ENCODE results near the gene NTN5. TPM values are rescaled to one million over a fixed set of nuclear protein-coding genes. Genes with fewer than 3 reads are reported as not detected.

NTN5 gene
- total and polyA plus RNA-seq, 4 donors: 0.10 to 2.3 (median 0.90) TPM

DNA sequence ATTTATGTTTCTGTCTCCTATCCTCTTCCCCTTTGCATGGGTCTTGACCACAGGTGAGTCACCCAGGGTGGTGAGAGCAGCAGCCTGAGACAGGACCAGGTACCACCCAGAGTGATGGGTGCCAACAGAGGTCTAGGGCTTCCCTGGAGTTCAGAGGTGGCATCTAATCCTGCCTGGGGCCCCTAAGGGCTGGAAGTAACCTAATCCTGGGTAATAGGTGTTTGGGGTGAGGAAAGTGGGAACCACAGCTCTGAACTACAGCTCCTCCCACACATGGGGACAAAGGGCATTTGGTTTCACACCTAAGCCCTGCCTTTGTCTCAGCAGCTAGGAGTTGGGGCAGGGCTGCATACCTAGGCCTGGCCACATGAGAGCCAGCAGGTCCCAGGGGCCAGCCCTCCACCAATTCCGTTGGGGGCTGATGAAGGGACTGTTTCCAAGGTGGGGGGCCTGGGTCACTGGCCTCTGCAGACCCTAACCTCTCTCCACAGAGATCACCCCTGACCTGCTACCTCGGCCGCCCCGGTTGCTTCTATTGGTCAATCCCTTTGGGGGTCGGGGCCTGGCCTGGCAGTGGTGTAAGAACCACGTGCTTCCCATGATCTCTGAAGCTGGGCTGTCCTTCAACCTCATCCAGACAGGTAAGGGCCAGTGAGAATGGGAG lies 45.5 kb downstream of the NTN5 start:
- 60% methylated on average over 3 of the region's 6 CpGs for WGBS (ENCODE audit: insufficient coverage)
- Histone ChIP-seq H3K4me1 (ENCODE audit: control insufficient read depth, insufficient read depth, low read length) (peaks cover 57% of the 10 kb centered on the region), H3K27ac (ENCODE audit: low read depth, low read length) (no peak overlapping the region), H3K36me3 (ENCODE audit: control insufficient read depth, insufficient read depth, low read length) (peaks cover 65% of the 10 kb centered on the region), H3K9me3 (ENCODE audit: control insufficient read depth, insufficient read depth, low read length) (no peaks in the 10 kb centered on the region), H3K4me3 (ENCODE audit: low read depth, low read length) (no peak overlapping the region), H3K27me3 (ENCODE audit: control insufficient read depth, insufficient read depth, low read length) (no peaks in the 10 kb centered on the region)
- DNase-seq (ENCODE audit: low read depth in 4 of 6, low spot score in 6 of 6): no peak

DNA sequence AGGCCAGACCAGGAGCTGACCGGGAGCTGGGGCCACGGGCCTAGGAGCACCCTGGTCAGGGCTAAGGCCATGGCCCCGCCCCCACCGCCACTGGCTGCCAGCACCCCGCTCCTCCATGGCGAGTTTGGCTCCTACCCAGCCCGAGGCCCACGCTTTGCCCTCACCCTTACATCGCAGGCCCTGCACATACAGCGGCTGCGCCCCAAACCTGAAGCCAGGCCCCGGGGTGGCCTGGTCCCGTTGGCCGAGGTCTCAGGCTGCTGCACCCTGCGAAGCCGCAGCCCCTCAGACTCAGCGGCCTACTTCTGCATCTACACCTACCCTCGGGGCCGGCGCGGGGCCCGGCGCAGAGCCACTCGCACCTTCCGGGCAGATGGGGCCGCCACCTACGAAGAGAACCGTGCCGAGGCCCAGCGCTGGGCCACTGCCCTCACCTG lies 46.9 kb downstream of the NTN5 start:
- Histone ChIP-seq H3K36me3 (ENCODE audit: control insufficient read depth, insufficient read depth, low read length) (peaks cover 57% of the 10 kb centered on the region), H3K27ac (ENCODE audit: low read depth, low read length) (no peak overlapping the region), H3K4me3 (ENCODE audit: low read depth, low read length) (no peak overlapping the region), H3K9me3 (ENCODE audit: control insufficient read depth, insufficient read depth, low read length) (no peaks in the 10 kb centered on the region), H3K4me1 (ENCODE audit: control insufficient read depth, insufficient read depth, low read length) (peaks cover 54% of the 10 kb centered on the region), H3K27me3 (ENCODE audit: control insufficient read depth, insufficient read depth, low read length) (no peaks in the 10 kb centered on the region)
- 93% methylated on average over 30 of the region's 30 CpGs for WGBS (ENCODE audit: insufficient coverage)
- DNase-seq (ENCODE audit: low read depth in 4 of 6, low spot score in 6 of 6): no peak

DNA sequence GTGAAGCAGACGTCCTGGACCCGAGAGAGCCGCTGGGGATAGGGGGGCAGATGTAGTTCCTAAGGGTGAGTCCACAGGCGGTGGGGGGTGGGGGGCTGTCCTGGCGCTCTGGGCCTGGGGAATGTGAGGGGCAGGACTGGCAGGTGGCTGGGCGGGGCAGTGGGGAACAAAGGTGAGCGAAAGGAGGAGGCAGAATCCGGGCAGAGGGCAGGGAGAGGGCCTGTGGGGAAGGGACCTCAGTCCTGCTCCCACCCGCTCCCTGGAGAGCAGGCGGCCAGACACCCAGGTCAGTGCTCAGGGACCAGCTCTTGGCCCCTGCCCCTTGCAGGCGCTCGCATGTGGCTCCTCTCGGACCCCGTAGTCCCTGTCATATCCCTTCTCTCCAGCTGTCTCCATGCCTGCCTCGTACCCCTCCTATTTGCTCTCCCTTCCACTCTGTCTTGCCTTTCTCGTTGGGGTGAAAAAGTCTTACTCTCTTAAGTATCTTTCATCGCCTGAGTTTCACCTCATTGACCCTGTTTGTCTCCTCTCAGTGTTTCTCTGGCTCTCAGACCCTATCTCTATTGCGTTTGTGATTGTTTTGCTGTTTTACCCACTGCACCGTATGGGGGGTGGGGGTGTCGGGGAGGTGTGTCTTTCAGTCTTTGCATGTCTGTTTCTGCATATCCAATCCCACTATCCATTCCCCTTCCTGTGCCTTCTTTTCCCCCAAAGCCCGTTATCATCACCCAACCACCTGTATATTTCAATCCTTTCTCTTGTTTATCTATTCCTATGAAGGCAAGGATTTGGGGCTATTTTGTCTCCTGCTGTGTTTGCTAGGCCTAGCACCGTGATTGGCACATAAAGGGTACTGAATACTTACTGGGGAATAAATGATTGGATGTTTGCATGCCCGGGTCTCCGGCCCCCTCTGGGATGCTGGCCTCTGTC lies 47.8 kb downstream of the NTN5 start:
- H3K27me3 ChIP-seq (ENCODE audit: control insufficient read depth, insufficient read depth, low read length): no peaks in the 10 kb centered on the region
- peaks cover 49% of the 10 kb centered on the region for H3K36me3 ChIP-seq (ENCODE audit: control insufficient read depth, insufficient read depth, low read length)
- DNase-seq (ENCODE audit: low read depth in 4 of 6, low spot score in 6 of 6): no peak
- peak overlapping the region; percentile 68 for H3K4me3 ChIP-seq (ENCODE audit: low read depth, low read length)
- WGBS (ENCODE audit: insufficient coverage): 37% methylated on average over 17 of the region's 24 CpGs
- H3K4me1 ChIP-seq (ENCODE audit: control insufficient read depth, insufficient read depth, low read length): peaks cover 52% of the 10 kb centered on the region
- H3K27ac ChIP-seq (ENCODE audit: low read depth, low read length): peak overlapping the region; percentile 78
- no peaks in the 10 kb centered on the region for H3K9me3 ChIP-seq (ENCODE audit: control insufficient read depth, insufficient read depth, low read length)

DNA sequence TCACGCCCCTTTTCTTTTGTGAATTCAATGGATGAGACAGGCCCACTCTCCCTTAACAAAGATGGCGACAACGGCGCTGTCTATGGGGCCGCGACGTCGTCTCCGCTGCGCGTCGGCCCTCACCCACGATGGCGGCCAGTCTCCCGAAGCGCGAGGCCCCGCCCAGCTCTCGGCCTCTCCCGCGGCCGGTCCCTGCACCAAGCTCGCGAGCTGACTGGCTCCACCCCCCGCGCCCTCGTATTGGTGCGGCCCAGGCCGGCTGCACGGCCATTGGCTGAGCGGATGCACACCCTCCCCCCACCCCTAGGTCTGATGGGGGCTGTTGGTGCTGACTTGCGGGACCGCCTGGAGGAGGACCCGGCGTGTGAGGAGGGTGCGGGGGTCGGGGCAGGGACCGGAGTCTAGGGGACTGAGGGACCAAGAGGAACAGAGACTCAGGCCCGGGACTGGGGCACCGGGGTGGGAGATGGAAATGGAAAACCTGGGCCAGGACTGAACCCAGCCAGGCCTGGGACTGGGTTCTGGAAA lies 48.7 kb downstream of the NTN5 start:
- Histone ChIP-seq H3K4me3 (ENCODE audit: low read depth, low read length) (peak overlapping the region; percentile 68), H3K36me3 (ENCODE audit: control insufficient read depth, insufficient read depth, low read length) (peaks cover 40% of the 10 kb centered on the region), H3K27ac (ENCODE audit: low read depth, low read length) (peak overlapping the region; percentile 95), H3K9me3 (ENCODE audit: control insufficient read depth, insufficient read depth, low read length) (no peaks in the 10 kb centered on the region), H3K4me1 (ENCODE audit: control insufficient read depth, insufficient read depth, low read length) (peaks cover 49% of the 10 kb centered on the region), H3K27me3 (ENCODE audit: control insufficient read depth, insufficient read depth, low read length) (no peaks in the 10 kb centered on the region)
- peak; percentile 88 to 99 (median 95) for DNase-seq (ENCODE audit: low read depth in 4 of 6, low spot score in 6 of 6)
- WGBS (ENCODE audit: insufficient coverage): 0% methylated on average over 27 of the region's 40 CpGs

DNA sequence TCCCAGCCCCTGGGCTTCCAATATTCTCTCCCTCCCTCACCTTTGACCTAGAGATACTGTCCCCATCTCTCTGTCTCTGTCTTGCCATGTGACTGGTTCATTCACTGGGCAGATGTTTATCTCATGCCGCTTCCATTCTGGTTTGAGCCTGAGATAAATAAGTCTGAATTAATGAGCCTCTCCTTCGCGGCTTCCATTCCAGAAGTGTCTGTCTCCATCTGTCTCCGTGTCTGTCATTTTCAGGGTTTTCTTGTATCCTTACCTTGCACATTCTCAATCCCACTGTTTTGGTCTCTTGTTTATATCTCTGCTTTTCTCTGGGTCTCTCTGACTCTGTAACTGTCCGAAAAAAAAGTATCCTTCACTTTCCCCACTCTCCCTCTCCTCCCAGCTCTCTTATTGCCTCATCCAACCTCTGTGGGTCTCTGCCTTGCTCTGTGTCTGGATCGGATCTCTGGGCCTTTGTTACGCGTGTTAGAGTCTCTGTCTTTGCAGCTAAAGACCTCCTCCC lies 49.2 kb downstream of the NTN5 start:
- Histone ChIP-seq H3K4me3 (ENCODE audit: low read depth, low read length) (peak overlapping the region; percentile 55), H3K27ac (ENCODE audit: low read depth, low read length) (peak overlapping the region; percentile 95), H3K36me3 (ENCODE audit: control insufficient read depth, insufficient read depth, low read length) (peaks cover 34% of the 10 kb centered on the region), H3K4me1 (ENCODE audit: control insufficient read depth, insufficient read depth, low read length) (peaks cover 49% of the 10 kb centered on the region), H3K27me3 (ENCODE audit: control insufficient read depth, insufficient read depth, low read length) (no peaks in the 10 kb centered on the region), H3K9me3 (ENCODE audit: control insufficient read depth, insufficient read depth, low read length) (no peaks in the 10 kb centered on the region)
- DNase-seq (ENCODE audit: low read depth in 4 of 6, low spot score in 6 of 6): no peak
- WGBS (ENCODE audit: insufficient coverage): 9% methylated on average over 8 of the region's 8 CpGs

DNA sequence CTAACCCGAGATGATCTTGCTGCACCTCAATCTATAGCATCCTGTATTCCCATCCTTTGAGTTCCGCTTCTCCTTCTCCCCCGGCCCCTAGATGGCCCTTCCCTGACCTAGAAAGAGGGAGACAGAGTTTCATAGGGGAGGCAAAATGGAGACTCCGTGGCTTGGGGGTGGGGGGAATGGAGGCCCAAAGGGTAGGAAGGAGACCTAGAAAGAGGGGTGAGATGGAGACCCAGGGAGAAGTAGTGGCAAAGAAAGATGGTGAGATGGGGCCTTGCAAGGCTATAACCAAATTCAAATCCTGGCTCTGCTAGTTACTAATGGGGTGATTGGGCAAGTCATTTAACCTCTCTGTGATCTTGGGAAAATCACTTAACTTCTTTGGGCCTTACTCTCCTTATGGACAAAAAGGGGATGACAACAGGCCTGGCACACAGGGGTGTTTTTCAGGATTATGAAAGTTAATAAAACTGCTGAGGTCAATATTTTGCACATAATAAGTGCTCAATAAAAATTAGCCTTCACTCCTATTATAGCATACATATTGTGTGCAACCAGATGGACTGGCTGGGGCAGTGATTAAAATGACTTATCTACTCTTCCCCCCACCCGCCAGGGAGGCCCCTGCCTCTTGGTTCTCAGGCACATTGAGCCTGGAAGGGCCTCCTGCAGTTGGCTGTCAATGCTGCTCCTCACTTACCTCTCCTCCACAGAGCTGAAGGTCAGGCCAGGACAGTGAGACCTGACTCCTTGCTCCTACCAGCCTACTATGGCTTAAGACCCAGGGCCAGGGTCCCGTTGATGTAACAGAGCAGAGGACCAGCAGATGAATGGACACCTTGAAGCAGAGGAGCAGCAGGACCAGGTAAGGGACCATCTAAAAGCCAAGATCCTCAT lies 52.9 kb downstream of the NTN5 start:
- Histone ChIP-seq H3K4me3 (ENCODE audit: low read depth, low read length) (peak overlapping the region; percentile 96), H3K27me3 (ENCODE audit: control insufficient read depth, insufficient read depth, low read length) (no peaks in the 10 kb centered on the region), H3K9me3 (ENCODE audit: control insufficient read depth, insufficient read depth, low read length) (no peaks in the 10 kb centered on the region), H3K36me3 (ENCODE audit: control insufficient read depth, insufficient read depth, low read length) (peaks cover 31% of the 10 kb centered on the region), H3K27ac (ENCODE audit: low read depth, low read length) (peak overlapping the region; percentile 80), H3K4me1 (ENCODE audit: control insufficient read depth, insufficient read depth, low read length) (peaks cover 73% of the 10 kb centered on the region)
- WGBS (ENCODE audit: insufficient coverage): 50% methylated on average over 2 of the region's 6 CpGs
- DNase-seq (ENCODE audit: low read depth in 4 of 6, low spot score in 6 of 6): no peak

DNA sequence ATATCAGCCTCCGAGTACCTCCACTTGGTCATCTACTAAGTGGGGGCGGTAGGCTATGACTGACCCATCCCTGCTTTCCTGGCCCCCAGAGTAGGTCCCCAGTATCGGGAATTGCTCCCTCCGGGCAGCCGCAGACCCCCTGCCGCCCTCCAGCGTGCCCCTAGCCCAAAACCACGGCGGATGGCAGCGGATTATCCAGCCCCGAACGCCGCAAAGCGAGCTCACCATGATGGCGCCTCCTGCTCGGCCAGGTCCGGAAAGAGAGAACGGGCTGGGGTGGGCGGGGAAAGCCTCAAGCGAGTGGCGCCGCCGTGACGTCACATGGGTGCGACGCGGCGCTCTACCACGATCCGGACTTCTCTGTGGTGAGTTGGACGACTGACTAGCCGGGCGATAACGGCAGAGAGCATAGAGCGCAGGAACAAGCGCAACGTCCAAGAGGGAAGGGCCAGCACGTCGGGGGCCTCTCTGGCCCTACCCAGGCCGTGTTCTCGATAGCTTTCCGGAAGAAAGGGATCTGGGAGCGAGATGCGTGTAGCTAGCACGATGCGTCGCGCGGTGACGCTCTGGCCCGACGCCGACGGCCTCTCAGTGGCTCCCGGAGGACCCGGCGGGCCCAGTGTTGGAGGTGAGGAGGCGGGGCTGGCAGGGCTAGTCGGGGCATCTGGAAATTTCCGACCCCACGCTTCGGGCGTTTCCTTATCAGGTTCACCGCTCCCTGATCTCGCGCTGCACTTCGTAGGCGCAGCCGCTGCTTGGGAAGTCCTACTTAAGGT lies 53.7 kb downstream of the NTN5 start, which contains the start of the genes RPL18 and SPHK2:
TSS of gene RPL18 (minus strand) at position 263 of the 776 bp plus-strand sequence. CDS start at position 228, 35 bp downstream.
TSS of gene SPHK2 (plus strand) at position 591 of the 776 bp plus-strand sequence. CDS start 1,009 bp downstream, outside the sequence.
- 0% methylated on average over 69 of the region's 69 CpGs for WGBS (ENCODE audit: insufficient coverage)
- Histone ChIP-seq H3K9me3 (ENCODE audit: control insufficient read depth, insufficient read depth, low read length) (no peaks in the 10 kb centered on the region), H3K4me3 (ENCODE audit: low read depth, low read length) (peak within 1 kb of the TSS; percentile 96), H3K4me1 (ENCODE audit: control insufficient read depth, insufficient read depth, low read length) (peaks cover 69% of the 10 kb centered on the region), H3K36me3 (ENCODE audit: control insufficient read depth, insufficient read depth, low read length) (peaks cover 36% of the 10 kb centered on the region), H3K27ac (ENCODE audit: low read depth, low read length) (peak within 1 kb of the TSS; percentile 80), H3K27me3 (ENCODE audit: control insufficient read depth, insufficient read depth, low read length) (no peaks in the 10 kb centered on the region)
- peak; percentile 94 to 100 (median 98) for DNase-seq (ENCODE audit: low read depth in 4 of 6, low spot score in 6 of 6)

DNA sequence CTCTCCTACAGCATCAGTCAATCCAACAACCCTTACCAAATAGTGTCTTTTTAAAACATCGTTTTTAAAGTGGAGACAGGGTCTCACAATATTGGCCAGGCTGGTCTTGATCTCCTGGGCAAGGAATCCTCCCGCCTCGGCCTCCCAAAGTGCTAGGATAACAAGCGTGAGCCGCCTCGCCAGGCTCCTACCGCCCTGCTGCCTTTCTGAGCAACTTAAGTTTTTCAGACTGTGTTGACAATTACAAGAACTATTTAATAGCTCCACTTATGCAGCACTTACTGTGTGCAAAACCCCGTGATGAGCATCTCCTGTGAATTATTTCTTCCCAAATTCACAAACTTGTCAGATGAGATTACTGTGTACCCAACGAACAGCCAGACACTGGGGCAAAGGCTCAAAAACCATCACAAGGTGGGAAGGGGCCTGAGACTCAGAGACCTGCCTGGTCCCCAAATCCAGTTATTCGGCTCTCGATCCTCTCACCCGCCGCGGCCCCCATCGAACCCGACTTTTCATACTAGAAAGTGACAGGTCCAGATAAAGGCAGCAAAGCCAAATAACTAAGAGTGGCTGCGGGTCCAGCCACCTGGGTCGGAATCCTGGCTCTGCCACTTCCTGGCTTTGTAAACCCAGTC lies 54.4 kb downstream of the NTN5 start:
- WGBS (ENCODE audit: insufficient coverage): under 1% methylated on average over 18 of the region's 18 CpGs

More for the DNA sequence above, 54.4 kb downstream of the NTN5 start:
- peak overlapping the region; percentile 80 for H3K27ac ChIP-seq (ENCODE audit: low read depth, low read length)
- peak overlapping the region; percentile 96 for H3K4me3 ChIP-seq (ENCODE audit: low read depth, low read length)
- DNase-seq (ENCODE audit: low read depth in 4 of 6, low spot score in 6 of 6): no peak
- no peaks in the 10 kb centered on the region for H3K9me3 ChIP-seq (ENCODE audit: control insufficient read depth, insufficient read depth, low read length)
- H3K27me3 ChIP-seq (ENCODE audit: control insufficient read depth, insufficient read depth, low read length): no peaks in the 10 kb centered on the region
- peaks cover 44% of the 10 kb centered on the region for H3K36me3 ChIP-seq (ENCODE audit: control insufficient read depth, insufficient read depth, low read length)
- H3K4me1 ChIP-seq (ENCODE audit: control insufficient read depth, insufficient read depth, low read length): peaks cover 68% of the 10 kb centered on the region
